Neural crest cell (in vitro differentiated cells): Measurements from ENCODE around the gene FRS3. TPM values are rescaled to one million over a fixed set of nuclear protein-coding genes. Genes with fewer than 3 reads are reported as not detected.

Experiments used
- DNase-seq: peaks from one replicate; pipeline ENCODE4 v3.0.0; 2021; ENCODE audit warnings: low read depth, mixed read lengths, low spot score
- H3K27ac Mint-ChIP-seq: one replicate; pipeline ENCODE4 v1.8.0; 2021; ENCODE audit warnings: mild to moderate bottlenecking, mixed read lengths; ENCODE audit not compliant: unreplicated experiment
- H3K27me3 Mint-ChIP-seq: 2 replicates; pipeline ENCODE4 v1.8.0; 2021; ENCODE audit warnings: low read depth, mild to moderate bottlenecking, mixed read lengths
- H3K36me3 Mint-ChIP-seq: 2 replicates; pipeline ENCODE4 v1.8.0; 2021; ENCODE audit warnings: low read depth, mild to moderate bottlenecking, mixed read lengths
- H3K4me1 Mint-ChIP-seq: 2 replicates; pipeline ENCODE4 v1.8.0; 2021; ENCODE audit warnings: mixed read lengths
- H3K4me3 Mint-ChIP-seq: one replicate; pipeline ENCODE4 v1.8.0; 2021; ENCODE audit warnings: mild to moderate bottlenecking, mixed read lengths
- H3K9me3 Mint-ChIP-seq: 2 replicates; pipeline ENCODE4 v1.8.0; 2021; ENCODE audit warnings: mixed read lengths
- CTCF ChIP-seq: fragments of 200-600 bp; sonication (generic); conservative IDR thresholded peaks from 2 replicates; pipeline ENCODE4 v1.5.0; 2021; ENCODE audit warnings: antibody characterized with exemption, mild to moderate bottlenecking
- total RNA-seq: library from RNA; stranded (reverse); gene quantifications from 2 replicates; pipeline ENCODE4 v1.2.1, GENCODE V29; 2021

Gene FRS3
- total RNA-seq, 1 donor from 2014 or later: 7.1 TPM

DNA sequence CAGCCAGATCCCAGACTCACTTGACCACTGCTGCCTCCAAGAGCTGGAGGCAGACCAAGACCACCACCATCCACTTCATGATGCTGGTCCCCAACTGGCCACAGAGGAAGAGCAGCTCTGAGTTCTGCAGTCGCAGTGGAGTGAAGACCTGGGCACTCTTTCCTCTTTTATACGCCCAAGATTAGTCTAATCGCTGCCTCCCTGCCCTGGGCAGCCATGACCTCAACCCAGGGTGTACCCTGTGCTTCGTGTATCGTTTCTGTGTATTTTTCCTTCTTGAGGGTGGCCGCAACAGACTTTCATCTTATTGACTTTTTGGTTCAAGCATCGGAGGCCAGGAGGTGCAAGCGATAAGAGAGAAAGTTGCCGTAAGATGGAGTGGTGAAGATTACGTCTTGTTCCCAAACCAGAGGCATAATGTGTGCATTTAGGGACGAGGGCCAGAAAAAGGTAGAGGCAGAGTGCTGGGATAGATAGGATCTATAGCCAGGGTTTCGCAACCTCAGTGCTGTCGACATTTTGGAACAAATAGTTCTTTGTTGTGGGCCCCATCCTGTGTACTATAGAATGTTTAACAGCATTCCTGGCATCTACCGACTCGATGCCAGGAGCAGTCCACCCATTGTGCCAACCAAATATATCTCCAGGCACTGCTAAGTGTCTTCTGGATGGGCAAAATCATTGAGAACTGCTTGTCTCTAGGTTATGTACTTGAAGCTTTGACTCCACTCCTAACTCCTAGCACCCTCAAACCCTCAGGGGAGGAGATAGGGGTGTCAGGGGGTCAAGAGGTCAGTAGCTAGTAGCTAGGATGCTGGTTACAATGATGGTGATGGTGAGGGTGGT is 32.2 kb downstream of the FRS3 start, which contains the start of gene PGC:
TSS of gene PGC (minus strand) at position 142 of the 846 bp plus-strand sequence. CDS start at position 79, 63 bp downstream.
- Mint-ChIP-seq H3K4me1 (no peaks in the 10 kb centered on the region), H3K27me3 (no peaks in the 10 kb centered on the region), H3K27ac (no peak within 1 kb of the TSS), H3K4me3 (no peak within 1 kb of the TSS), H3K36me3 (no peaks in the 10 kb centered on the region), H3K9me3 (no peaks in the 10 kb centered on the region)
- no peak for DNase-seq
- no peak for TF ChIP-seq CTCF

DNA sequence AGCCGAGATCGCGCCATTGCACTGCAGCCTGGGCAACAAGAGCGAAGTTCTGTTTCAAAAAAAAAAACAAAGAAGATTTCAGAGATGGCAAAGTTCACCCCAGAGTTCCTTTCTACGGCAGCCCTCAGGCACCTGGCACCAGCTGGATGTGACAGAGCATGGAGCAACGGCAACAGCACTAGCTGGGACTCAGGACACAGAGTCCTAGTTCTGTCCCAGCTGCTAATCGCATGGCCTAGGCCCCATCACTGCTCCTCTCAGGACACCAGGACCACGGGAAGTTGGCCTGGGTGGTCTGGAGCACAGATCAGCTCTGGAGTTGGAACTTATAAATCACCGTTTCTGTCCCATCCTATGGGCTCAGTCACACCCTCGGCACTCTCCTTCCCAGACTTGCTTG is 33.6 kb downstream of the FRS3 start:
- DNase-seq: no peak
- Mint-ChIP-seq H3K36me3 (no peaks in the 10 kb centered on the region), H3K4me3 (no peak overlapping the region), H3K27ac (no peak overlapping the region), H3K9me3 (no peaks in the 10 kb centered on the region), H3K27me3 (no peaks in the 10 kb centered on the region), H3K4me1 (peaks cover 3% of the 10 kb centered on the region)
- no peak for TF ChIP-seq CTCF

DNA sequence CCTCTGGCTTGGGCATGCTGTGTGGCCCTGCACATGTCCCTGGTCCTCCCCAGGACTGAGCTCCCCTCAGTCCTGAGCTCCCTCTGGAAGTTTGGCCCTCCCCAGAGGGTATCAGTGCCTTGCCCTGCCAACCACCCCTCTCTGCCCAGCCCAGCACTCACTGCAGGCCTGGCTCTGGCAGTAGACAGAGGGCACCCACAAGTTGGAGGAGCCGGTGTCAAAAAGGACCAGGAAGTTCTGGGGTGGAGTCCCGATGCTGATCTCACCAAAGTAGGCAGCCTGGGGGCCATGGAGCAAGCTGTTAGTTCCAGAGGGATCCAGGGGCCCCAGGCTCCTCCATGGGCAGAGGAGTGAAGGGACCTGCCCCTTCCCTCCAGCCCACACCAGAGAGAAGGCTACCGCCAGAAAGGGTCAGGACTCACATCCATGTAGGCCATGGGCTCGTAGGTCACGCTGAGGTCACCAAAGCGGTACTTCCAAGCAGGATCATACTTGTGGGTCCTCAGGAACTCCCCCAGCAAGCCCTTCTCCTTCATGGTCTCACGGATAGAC is 35.4 kb downstream of the FRS3 start:
- no peak overlapping the region for H3K4me3 Mint-ChIP-seq
- no peaks in the 10 kb centered on the region for H3K9me3 Mint-ChIP-seq
- H3K4me1 Mint-ChIP-seq: peaks cover 3% of the 10 kb centered on the region
- no peak for DNase-seq
- TF ChIP-seq CTCF: no peak
- no peaks in the 10 kb centered on the region for H3K27me3 Mint-ChIP-seq
- H3K27ac Mint-ChIP-seq: no peak overlapping the region
- H3K36me3 Mint-ChIP-seq: no peaks in the 10 kb centered on the region

DNA sequence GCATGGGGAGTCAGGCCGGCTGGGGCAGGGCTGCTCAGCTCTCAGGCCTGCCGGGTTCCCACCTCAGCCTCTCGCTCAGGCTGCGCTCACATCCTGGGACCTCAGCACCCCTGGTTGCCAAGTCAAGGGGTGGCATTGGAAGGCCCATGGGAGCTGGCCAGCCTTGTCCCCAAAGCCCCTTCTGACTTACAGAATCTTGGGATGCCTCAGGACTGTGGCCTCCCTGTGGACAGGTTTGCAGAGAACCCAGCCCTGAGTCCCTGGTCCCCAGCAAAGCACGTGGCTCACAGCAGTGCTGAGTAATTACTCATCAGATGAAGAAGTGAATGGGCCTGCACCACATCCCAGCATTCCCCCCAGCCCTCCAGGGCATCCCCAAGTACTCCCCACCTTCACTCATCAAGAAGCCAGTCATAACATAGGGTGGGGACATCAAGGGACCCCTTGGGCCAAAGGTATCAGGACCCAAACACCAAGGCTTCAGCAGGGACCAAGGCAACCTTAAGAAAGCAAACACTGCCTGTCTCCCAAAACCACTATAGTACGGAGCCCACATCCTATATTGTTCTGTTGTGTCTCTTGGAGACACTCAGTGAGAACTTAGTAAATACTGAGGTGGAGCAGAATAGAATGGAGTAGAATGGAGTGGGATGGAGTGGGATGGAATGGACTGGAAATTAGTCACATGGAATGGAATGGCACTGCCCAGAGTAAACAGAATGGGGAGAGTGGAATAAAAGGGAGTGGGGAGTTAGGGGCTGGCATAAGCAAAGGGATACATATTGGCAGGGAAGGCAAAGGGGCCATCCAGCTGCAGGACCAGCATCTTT is 36.1 kb downstream of the FRS3 start:
- Mint-ChIP-seq H3K4me3 (no peak overlapping the region), H3K27me3 (no peaks in the 10 kb centered on the region), H3K9me3 (no peaks in the 10 kb centered on the region), H3K4me1 (peaks cover 8% of the 10 kb centered on the region), H3K27ac (peak overlapping the region; percentile 58), H3K36me3 (no peaks in the 10 kb centered on the region)
- no peak for DNase-seq
- no peak for TF ChIP-seq CTCF

DNA sequence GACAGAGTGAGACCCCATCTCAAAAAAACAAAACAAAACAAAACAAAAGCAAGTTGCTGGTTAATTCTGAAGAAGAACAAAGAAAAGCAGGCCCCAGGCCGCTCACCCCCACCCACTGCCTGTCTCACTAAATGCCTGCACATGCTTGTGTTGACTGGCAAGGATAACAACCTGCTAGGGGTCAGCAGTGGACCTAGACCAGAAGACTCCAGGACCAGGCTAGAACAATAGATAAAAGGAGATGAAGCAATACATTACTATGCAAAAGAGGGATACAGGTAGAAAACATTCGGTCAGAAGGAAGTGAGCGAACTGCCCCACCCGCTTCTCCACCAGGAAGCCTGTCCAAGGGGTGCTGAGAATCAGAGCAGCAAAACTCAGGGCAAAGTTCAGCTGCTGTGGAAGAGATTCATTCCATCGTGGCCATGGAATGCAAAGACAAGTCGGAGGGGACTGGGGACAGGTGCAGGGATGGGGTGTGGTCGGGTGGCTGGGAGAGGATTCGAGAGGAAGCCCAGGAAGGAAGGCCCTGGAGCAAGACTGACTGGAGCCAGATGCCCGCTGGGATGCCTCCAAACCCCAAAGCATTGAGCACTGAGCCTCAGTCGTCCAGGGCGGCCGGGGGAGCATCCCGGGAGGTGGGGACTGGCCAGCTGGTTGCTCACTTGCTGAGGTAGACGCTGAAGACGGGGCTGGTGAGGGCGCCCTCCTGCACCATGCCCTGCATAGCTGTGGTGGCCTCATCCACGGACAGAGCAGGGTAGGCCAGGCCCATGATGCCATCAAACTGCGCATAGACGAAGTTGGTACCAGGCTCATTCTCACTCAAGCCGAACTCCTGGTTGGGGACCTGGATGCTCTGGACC is 37.8 kb downstream of the FRS3 start:
- Mint-ChIP-seq H3K9me3 (no peaks in the 10 kb centered on the region), H3K27ac (no peak overlapping the region), H3K27me3 (no peaks in the 10 kb centered on the region), H3K4me1 (peaks cover 8% of the 10 kb centered on the region), H3K36me3 (no peaks in the 10 kb centered on the region), H3K4me3 (no peak overlapping the region)
- no peak for TF ChIP-seq CTCF
- no peak for DNase-seq
